HL-60 (cell line): Measurements from ENCODE around the gene MUC21.

Experiments used
- DNase-seq, 2 experiments: peaks; one replicate each; pipeline ENCODE4 v3.0.0-alpha.2; 2010 to 2020; ENCODE audit warnings: low read depth in 1 of 2, low spot score in 1 of 2
- H3K27ac ChIP-seq: fragments of 250-450 bp; sonication (Bioruptor Pico); replicated peaks from 2 replicates; pipeline ENCODE4 v1.5.1; 2020; ENCODE audit warnings: mild to moderate bottlenecking, moderate library complexity
- H3K27me3 ChIP-seq: fragments of 250-450 bp; sonication (Bioruptor Pico); 2 replicates; pipeline ENCODE4 v1.5.1; 2021; ENCODE audit warnings: mild to moderate bottlenecking, moderate library complexity; ENCODE audit not compliant: insufficient read depth, poor library complexity, severe bottlenecking
- H3K4me3 ChIP-seq: replicated peaks from 2 replicates; pipeline ENCODE4 v1.5.1; 2011; ENCODE audit warnings: mild to moderate bottlenecking, control low read depth, low read length; ENCODE audit not compliant: insufficient read depth
- GABPA ChIP-seq: IDR thresholded peaks from 2 replicates; pipeline ENCODE4 v1.6.1; 2012; ENCODE audit warnings: low read depth
- POLR2AphosphoS5 ChIP-seq: IDR thresholded peaks from 2 replicates; pipeline ENCODE4 v1.6.1; 2012; ENCODE audit warnings: low read depth
- REST ChIP-seq: IDR thresholded peaks from 2 replicates; pipeline ENCODE4 v1.6.1; 2012; ENCODE audit warnings: low read depth; ENCODE audit not compliant: insufficient replicate concordance
- SPI1 ChIP-seq: IDR thresholded peaks from 2 replicates; pipeline ENCODE4 v1.6.1; 2012; ENCODE audit warnings: low read depth, mild to moderate bottlenecking, borderline replicate concordance
- TF ChIP-seq, protein P1 (sequence below): IDR thresholded peaks from one replicate; pipeline ENCODE4 v1.5.1; 2011; ENCODE audit warnings: low read length, control low read depth, inconsistent platforms; ENCODE audit not compliant: insufficient read depth

Gene MUC21

GRCh38 chr6:30972816-30973215, 10.7 kb upstream of the MUC21 start:
- H3K4me3 ChIP-seq = no peak overlapping the region
- DNase-seq = no peak
- H3K27me3 ChIP-seq = peaks cover 8% of the 10 kb centered on the region
- TF ChIP-seq REST = no peak
- TF ChIP-seq, protein P1, sequence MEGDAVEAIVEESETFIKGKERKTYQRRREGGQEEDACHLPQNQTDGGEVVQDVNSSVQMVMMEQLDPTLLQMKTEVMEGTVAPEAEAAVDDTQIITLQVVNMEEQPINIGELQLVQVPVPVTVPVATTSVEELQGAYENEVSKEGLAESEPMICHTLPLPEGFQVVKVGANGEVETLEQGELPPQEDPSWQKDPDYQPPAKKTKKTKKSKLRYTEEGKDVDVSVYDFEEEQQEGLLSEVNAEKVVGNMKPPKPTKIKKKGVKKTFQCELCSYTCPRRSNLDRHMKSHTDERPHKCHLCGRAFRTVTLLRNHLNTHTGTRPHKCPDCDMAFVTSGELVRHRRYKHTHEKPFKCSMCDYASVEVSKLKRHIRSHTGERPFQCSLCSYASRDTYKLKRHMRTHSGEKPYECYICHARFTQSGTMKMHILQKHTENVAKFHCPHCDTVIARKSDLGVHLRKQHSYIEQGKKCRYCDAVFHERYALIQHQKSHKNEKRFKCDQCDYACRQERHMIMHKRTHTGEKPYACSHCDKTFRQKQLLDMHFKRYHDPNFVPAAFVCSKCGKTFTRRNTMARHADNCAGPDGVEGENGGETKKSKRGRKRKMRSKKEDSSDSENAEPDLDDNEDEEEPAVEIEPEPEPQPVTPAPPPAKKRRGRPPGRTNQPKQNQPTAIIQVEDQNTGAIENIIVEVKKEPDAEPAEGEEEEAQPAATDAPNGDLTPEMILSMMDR = no peak
- no peak overlapping the region for H3K27ac ChIP-seq

- Histone ChIP-seq H3K27me3 (peaks cover 8% of the 10 kb centered on the region), H3K4me3 (no peak overlapping the region), H3K27ac (no peak overlapping the region)
- no peak for TF ChIP-seq GABPA
- no peak for DNase-seq
These were observed 8.8 kb upstream of the MUC21 start for GRCh38 chr6:30974490-30975252.

DNA sequence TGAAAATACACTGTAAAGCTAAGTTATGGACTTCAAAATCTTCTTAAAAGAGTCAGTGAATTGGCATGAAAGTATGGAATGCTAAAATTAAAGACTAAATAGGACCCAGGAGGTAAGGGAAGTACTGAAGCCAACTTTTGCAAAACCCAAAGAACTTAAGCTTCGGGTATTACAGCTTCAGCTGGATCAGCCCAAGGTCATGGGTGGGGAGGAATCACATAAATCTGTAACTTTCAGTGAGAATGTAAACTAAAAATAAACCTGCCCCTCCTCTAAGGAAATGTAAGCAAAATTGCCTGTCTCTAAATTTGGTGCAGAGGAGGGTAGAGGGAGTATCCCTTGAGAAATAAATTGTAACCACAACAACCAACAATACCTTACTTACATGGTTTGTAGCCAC, 4.4 kb upstream of the MUC21 start:
- Histone ChIP-seq H3K27me3 (peaks cover 8% of the 10 kb centered on the region), H3K27ac (no peak overlapping the region), H3K4me3 (no peak overlapping the region)
- DNase-seq = no peak
- TF ChIP-seq, protein P1 = no peak
- TF ChIP-seq REST (no peak), GABPA (no peak), SPI1 (no peak), POLR2AphosphoS5 (no peak)

DNA sequence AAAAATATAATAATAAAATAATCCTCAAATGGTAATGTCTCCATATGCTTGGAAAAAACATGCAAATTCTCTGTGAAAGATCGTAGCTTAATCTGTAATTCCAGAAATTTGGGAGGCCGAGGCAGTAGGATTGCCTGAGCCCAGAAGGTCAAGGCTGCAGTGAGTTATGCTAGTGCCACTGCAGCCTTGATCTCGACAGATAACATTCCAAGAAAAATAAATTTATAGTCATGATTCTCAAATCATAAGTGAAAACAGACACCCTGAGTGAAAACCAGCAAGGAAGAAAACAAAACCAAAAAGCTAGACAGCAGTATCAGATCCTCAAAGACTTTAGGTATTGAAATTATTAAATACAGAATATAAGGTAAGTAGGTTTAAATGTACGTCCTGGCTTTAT, 3.8 kb upstream of the MUC21 start:
- Histone ChIP-seq H3K27me3 (peaks cover 8% of the 10 kb centered on the region), H3K27ac (no peak overlapping the region), H3K4me3 (no peak overlapping the region)
- DNase-seq = no peak
- TF ChIP-seq REST = no peak
- no peak for TF ChIP-seq GABPA
- TF ChIP-seq, protein P1 = no peak
- no peak for TF ChIP-seq SPI1
- no peak for TF ChIP-seq POLR2AphosphoS5
